A673 (cell line): Measurements from ENCODE around the gene REV3L. TPM values are rescaled to one million over a fixed set of nuclear protein-coding genes. Genes with fewer than 3 reads are reported as not detected.

Source experiments
- BruUV-seq: library from RNA; stranded (reverse); fragments of 400-500 nt; replicated peaks from 2 replicates; lab custom pipeline; 2021; lab: Mats Ljungman, UMichigan
- CTCF ChIA-PET: fragments of 300-600 bp; sonication (Branson Sonifier 250); formaldehyde crosslinking; loops from one replicate; lab custom pipeline; 2022; ENCODE audit warnings: antibody characterized with exemption; lab: Charles Lee
- POLR2A ChIA-PET: fragments of 300-600 bp; sonication (Branson Sonifier 250); formaldehyde crosslinking; loops from one replicate; lab custom pipeline; 2022; ENCODE audit warnings: antibody characterized with exemption; ENCODE audit not compliant: low non-redundant PET; lab: Charles Lee
- DNase-seq: peaks from one replicate; pipeline ENCODE4 v3.0.0-alpha.2; 2015; ENCODE audit warnings: low spot score
- H3K27ac ChIP-seq: fragments of 200-600 bp; sonication (generic); 2 replicates; pipeline ENCODE4 v1.5.1; 2016; ENCODE audit warnings: mixed run types, low read depth, mild to moderate bottlenecking, mixed read lengths, antibody characterized with exemption, low read length; ENCODE audit not compliant: poor library complexity, severe bottlenecking
- H3K27me3 ChIP-seq: fragments of 200-600 bp; sonication (generic); replicated peaks from 2 replicates; pipeline ENCODE4 v1.6.1; 2017; ENCODE audit warnings: mixed run types, low read depth, mild to moderate bottlenecking, mixed read lengths, antibody characterized with exemption, low read length; ENCODE audit not compliant: insufficient read depth, poor library complexity
- H3K36me3 ChIP-seq: fragments of 200-600 bp; sonication (generic); 2 replicates; pipeline ENCODE4 v1.6.1; 2016; ENCODE audit warnings: mixed run types, mild to moderate bottlenecking, mixed read lengths, antibody characterized with exemption, low read length; ENCODE audit not compliant: insufficient read depth, poor library complexity, severe bottlenecking
- H3K4me1 ChIP-seq: fragments of 200-600 bp; sonication (generic); 2 replicates; pipeline ENCODE4 v1.6.1; 2017; ENCODE audit warnings: mixed run types, mild to moderate bottlenecking, mixed read lengths, antibody characterized with exemption, low read length; ENCODE audit not compliant: insufficient read depth, poor library complexity, severe bottlenecking
- H3K4me3 ChIP-seq: fragments of 200-600 bp; sonication (generic); 2 replicates; pipeline ENCODE4 v1.5.1; 2016; ENCODE audit warnings: low read depth, mixed run types, mild to moderate bottlenecking, mixed read lengths, low read length; ENCODE audit not compliant: poor library complexity, severe bottlenecking
- H3K9me3 ChIP-seq: fragments of 200-600 bp; sonication (generic); 2 replicates; pipeline ENCODE4 v1.6.1; 2016; ENCODE audit warnings: mixed run types, low read depth, mild to moderate bottlenecking, mixed read lengths, antibody characterized with exemption, low read length; ENCODE audit not compliant: poor library complexity, severe bottlenecking
- CTCF ChIP-seq: fragments of 300-800, 200-600 bp; sonication (generic); conservative IDR thresholded peaks from 2 replicates; pipeline ENCODE4 v1.5.1; 2017; ENCODE audit warnings: low read depth, mild to moderate bottlenecking, antibody characterized with exemption, low read length, moderate library complexity, mixed read lengths
- EZH2 ChIP-seq: fragments of 200-600 bp; sonication (generic); IDR thresholded peaks from 2 replicates; pipeline ENCODE4 v1.6.1; 2017; ENCODE audit warnings: borderline replicate concordance, low read depth, mild to moderate bottlenecking, mixed read lengths, antibody characterized with exemption, low read length; ENCODE audit not compliant: poor library complexity, severe bottlenecking
- intact Hi-C: fragments of 100-400 bp; cut with micrococcal nuclease; formaldehyde crosslinking; loops from one replicate; pipeline ENCODE4 v1.10.0; 2022; ENCODE audit not compliant: unreplicated experiment
- total RNA-seq: library from RNA; stranded (reverse); gene quantifications from 2 replicates; pipeline ENCODE4 v1.2.3, GENCODE V29; 2021

REV3L gene
- total RNA-seq, 1 experiment from 2014 or later: 24.0 TPM

GRCh38 chr6:111524735-111525134 lies 41.7 kb upstream of the REV3L start:
- ChIA-PET POLR2A (no interaction called here), CTCF (interaction anchor here (0.7 kb wide), 1 partner anchor 337 kb away, joined by 3 read pairs; no protein-coding TSS in a partner anchor)
- H3K27ac ChIP-seq: peak overlapping the region; percentile 59

GRCh38 chr6:111524252-111524651 lies 41.2 kb upstream of the REV3L start:
- Histone ChIP-seq H3K4me3 (no peak overlapping the region), H3K4me1 (peaks cover 35% of the 10 kb centered on the region), H3K9me3 (peaks cover 5% of the 10 kb centered on the region), H3K27me3 (no peaks in the 10 kb centered on the region), H3K36me3 (no peaks in the 10 kb centered on the region), H3K27ac (peak overlapping the region; percentile 59)
- no TSS peak for BruUV-seq
- POLR2A ChIA-PET: no interaction called here
- TF ChIP-seq CTCF (no peak), EZH2 (no peak)
- DNase-seq: no peak
- intact Hi-C loops: no loop called here
- CTCF ChIA-PET: no interaction called here

More at GRCh38 chr6:111524735-111525134, 41.7 kb upstream of the REV3L start:
- Histone ChIP-seq H3K9me3 (peaks cover 5% of the 10 kb centered on the region), H3K4me3 (no peak overlapping the region), H3K4me1 (peaks cover 35% of the 10 kb centered on the region), H3K36me3 (no peaks in the 10 kb centered on the region), H3K27me3 (no peaks in the 10 kb centered on the region)
- TF ChIP-seq EZH2: no peak
- no peak for TF ChIP-seq CTCF
- intact Hi-C loops: no loop called here
- no TSS peak for BruUV-seq
- peak; percentile 12 for DNase-seq

GRCh38 chr6:111523484-111524167 lies 40.6 kb upstream of the REV3L start:
- CTCF ChIA-PET: no interaction called here
- peak overlapping the region; percentile 27 for H3K27ac ChIP-seq
- H3K4me3 ChIP-seq: no peak overlapping the region
- TF ChIP-seq CTCF (no peak), EZH2 (no peak)
- POLR2A ChIA-PET: no interaction called here
- no TSS peak for BruUV-seq
- no peak for DNase-seq
- no peaks in the 10 kb centered on the region for H3K36me3 ChIP-seq
- no peaks in the 10 kb centered on the region for H3K27me3 ChIP-seq
- H3K9me3 ChIP-seq: peaks cover 5% of the 10 kb centered on the region
- intact Hi-C loops: no loop called here
- peaks cover 35% of the 10 kb centered on the region for H3K4me1 ChIP-seq
